Fibroblast of pulmonary artery (primary cell): ENCODE measurements around the gene PARP4.

Source experiments
- DNase-seq: peaks from one replicate; pipeline ENCODE4 v3.0.0-alpha.2; 2010; ENCODE audit warnings: low read depth
- H3K4me3 ChIP-seq: replicated peaks from 2 replicates; pipeline ENCODE4 v1.5.1; 2011; ENCODE audit warnings: low read depth, mild to moderate bottlenecking, control low read depth, low read length, moderate library complexity
- TF ChIP-seq, protein P1 (sequence below): IDR thresholded peaks from 2 replicates; pipeline ENCODE4 v1.5.1; 2011; ENCODE audit warnings: mild to moderate bottlenecking, control low read depth, low read length, inconsistent platforms; ENCODE audit errors: missing control alignments

Gene PARP4

DNA sequence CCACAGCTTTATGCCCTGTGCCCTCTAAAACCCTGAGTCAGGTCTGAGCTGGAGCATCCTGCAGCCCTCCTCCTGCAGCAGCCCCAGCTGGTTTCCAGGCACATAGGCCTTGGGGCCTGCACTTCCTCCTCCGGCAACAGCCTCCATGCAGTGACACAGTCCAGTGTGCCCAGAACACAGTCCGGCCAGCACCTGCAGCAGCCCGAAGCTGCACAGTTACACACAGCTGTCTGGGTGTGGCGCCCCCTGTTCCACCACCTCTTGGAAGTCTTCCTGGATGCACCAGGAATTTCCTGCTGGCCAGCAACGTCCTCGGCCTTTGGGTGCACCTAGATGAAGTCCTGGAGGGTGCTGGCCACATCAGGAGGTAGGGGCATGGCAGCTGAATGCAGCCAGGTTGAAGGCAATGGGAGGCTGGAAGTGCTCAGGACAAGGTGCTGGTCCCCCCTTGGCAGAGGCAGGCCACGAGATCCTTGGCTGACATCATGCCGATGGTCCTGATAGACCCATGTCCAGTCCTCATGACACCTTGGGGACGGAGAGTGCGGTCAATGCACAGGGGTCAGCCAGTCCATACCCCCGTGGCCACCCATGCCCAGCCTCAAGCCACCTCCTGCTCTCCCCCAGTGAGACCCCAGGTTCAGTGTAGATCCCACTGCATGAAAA is 27.1 kb upstream of the PARP4 start:
- no peak overlapping the region for H3K4me3 ChIP-seq
- DNase-seq: no peak
- TF ChIP-seq, protein P1, sequence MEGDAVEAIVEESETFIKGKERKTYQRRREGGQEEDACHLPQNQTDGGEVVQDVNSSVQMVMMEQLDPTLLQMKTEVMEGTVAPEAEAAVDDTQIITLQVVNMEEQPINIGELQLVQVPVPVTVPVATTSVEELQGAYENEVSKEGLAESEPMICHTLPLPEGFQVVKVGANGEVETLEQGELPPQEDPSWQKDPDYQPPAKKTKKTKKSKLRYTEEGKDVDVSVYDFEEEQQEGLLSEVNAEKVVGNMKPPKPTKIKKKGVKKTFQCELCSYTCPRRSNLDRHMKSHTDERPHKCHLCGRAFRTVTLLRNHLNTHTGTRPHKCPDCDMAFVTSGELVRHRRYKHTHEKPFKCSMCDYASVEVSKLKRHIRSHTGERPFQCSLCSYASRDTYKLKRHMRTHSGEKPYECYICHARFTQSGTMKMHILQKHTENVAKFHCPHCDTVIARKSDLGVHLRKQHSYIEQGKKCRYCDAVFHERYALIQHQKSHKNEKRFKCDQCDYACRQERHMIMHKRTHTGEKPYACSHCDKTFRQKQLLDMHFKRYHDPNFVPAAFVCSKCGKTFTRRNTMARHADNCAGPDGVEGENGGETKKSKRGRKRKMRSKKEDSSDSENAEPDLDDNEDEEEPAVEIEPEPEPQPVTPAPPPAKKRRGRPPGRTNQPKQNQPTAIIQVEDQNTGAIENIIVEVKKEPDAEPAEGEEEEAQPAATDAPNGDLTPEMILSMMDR: no peak

DNA sequence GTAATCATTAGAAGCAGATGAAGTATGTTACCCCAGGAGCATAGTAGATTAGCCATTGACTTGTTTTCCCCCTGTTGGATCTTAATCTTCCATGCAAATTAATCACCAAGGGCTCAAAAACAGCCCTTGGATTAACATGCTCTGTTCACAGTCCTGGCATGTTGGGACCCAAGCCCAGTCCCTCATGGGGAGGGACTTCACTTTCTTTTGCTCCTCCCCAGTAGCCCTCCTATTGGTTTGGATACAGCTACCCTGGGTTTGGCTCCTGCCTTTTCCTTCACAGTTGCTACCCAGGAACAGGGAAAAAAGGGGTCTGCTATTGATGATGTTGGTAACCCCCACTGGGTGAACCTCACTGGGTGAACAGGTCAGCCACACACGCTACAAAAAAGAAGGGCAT is 16.9 kb upstream of the PARP4 start:
- no peak for DNase-seq
- TF ChIP-seq, protein P1: no peak
- no peak overlapping the region for H3K4me3 ChIP-seq

DNA sequence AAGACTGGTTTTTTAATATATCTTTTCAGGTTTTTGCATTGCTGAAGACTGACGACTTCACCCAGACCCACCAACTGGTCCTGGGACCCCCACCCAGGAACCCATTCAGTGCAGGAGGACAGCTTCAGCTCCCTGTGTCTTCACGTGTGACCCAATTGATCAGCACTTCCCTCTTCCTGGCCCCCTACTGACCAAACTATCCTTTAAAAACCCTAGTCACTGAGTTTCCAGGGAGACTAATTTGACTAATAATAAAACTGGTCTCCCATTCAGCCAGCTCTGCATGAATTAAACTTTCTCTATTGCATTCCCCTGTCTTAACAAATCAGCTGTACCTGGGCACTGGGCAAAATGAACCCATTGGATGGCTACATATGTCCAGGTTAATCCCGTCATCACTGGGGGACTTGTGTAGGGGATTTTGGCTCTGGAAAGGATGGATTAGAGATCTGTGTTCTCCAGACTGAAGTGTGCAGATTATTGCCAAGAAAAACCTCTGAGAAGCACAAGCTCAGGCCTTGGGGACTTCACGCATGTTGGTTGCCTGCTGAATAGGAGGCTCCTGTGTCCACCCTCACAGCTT is 16.3 kb upstream of the PARP4 start:
- TF ChIP-seq, protein P1: no peak
- no peak overlapping the region for H3K4me3 ChIP-seq
- no peak for DNase-seq

DNA sequence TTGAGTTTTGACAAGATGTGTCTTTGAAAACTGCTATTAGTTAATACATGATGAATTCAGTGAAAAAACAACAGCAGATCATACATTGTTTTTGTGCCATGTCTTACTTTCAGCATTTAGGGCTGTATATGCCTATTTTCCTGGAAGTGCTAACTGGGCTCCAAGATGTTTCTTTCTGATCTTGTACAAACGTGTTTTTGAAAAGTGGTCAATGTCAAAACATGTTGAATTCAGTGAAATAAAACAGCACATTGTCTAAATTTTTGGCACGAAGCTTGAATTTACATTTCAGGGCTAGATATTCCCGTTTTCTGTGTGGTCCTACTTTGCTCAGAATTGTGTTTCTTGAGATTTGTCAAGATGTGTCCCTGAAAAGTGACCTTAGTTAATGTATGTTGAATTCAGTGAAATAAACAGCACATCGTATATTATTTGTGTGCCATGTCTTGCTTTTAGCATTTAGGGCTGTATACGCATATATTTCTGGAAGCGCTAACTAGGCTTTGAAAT is 14.7 kb upstream of the PARP4 start:
- no peak overlapping the region for H3K4me3 ChIP-seq
- no peak for DNase-seq
- TF ChIP-seq, protein P1: no peak

DNA sequence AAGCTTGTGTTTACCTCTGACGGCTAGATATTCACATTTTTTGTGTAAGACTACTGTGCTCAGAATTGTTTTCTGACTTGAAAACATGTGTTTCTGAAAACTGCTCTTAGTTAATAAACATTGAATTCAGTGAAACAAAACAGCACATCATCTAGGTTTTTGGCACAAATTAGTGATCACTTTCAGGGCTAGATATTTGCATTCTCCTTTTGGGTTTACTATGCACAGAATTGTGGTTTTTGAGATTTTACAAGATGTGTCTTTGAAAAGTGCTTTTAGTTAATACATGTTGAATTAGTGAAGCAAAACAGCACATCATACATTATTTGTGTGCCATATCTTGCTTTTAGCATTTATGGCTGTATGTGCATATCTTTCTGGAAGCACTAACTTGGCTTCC is 8.2 kb upstream of the PARP4 start:
- H3K4me3 ChIP-seq: no peak overlapping the region
- TF ChIP-seq, protein P1: no peak
- DNase-seq: no peak

DNA sequence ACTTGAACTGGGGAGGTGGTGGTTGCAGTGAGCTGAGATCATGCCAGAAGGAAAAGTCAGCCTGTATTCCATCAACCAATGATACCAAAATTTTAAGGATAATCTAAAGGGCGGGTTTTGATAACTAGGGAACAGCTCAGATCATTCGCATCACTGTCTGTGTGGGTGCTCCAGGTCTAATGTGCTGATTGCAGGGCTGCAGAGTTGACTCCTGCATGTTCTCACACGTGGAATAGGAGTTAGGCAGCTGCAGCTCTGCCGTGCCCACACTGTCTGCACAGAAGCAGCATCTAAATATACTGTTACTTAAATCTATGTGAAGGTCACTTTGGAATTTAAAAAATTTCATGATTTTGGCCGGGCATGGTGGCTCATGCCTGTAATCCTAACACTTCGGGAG is 4.3 kb upstream of the PARP4 start:
- DNase-seq: no peak
- no peak overlapping the region for H3K4me3 ChIP-seq
- TF ChIP-seq, protein P1: no peak

DNA sequence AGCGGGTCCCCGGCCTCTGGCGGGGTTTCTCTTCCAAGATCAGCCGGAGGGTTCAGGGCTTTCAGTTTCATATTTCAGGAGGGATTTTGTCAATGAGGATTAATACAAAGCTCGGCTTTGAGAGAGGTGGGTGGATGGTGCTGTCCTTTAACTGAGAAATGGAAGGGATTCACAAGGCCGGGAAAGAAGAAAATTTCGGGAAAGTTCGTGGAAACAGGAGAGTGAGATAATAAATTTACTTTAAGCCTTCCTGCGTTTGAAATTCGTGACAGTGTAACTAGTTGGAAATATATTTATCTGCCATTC is 283 bp upstream of the PARP4 start:
- H3K4me3 ChIP-seq: peak overlapping the region; percentile 90
- TF ChIP-seq, protein P1: no peak

More for the DNA sequence above, 283 bp upstream of the PARP4 start:
- no peak for DNase-seq
